H1 (cell line): ENCODE results near the gene MYO1D. TPM values are rescaled to one million over a fixed set of nuclear protein-coding genes. Genes with fewer than 3 reads are reported as not detected.
A peak's percentile ranks its signal among the peaks of the same experiment; 100 is the strongest.

Experiments used
- CTCF ChIA-PET: fragments of 300-600 bp; sonication (Branson Sonifier 250); formaldehyde crosslinking; loops from one replicate; lab custom pipeline; 2021; ENCODE audit not compliant: partially characterized antibody; lab: Charles Lee
- POLR2A ChIA-PET: fragments of 300-600 bp; sonication (Branson Sonifier 250); formaldehyde crosslinking; loops from one replicate; lab custom pipeline; 2021; ENCODE audit warnings: inconsistent platforms; ENCODE audit not compliant: partially characterized antibody; lab: Charles Lee
- DNase-seq, 2 experiments: peaks; one replicate each; pipeline versions ENCODE4 v3.0.0 to v3.0.0-alpha.2; 2010 to 2022; ENCODE audit warnings: low spot score in 2 of 2, low read depth in 1 of 2, mixed read lengths in 1 of 2
- FAIRE-seq: peaks from 2 replicates; lab custom pipeline; 2011; peaks lifted over from hg19 to GRCh38; lab: Jason Lieb, UNC
- H2AFZ ChIP-seq: 2 replicates; pipeline ENCODE4 v1.8.1; 2012; ENCODE audit warnings: low read length, inconsistent platforms
- H2AK5ac ChIP-seq: 2 replicates; pipeline ENCODE4 v1.6.1; 2013; ENCODE audit warnings: low read depth, low read length
- H2BK120ac ChIP-seq: replicated peaks from 2 replicates; pipeline ENCODE3; 2013; ENCODE audit warnings: low read depth, low read length, inconsistent platforms
- H2BK12ac ChIP-seq: 2 replicates; pipeline ENCODE4 v1.6.1; 2013; ENCODE audit warnings: low read depth, low read length
- H2BK15ac ChIP-seq: 2 replicates; pipeline ENCODE4 v1.6.1; 2013; ENCODE audit warnings: low read length
- H2BK20ac ChIP-seq: 2 replicates; pipeline ENCODE4 v1.6.1; 2013; ENCODE audit warnings: low read length
- H2BK5ac ChIP-seq: 2 replicates; pipeline ENCODE4 v1.6.1; 2013; ENCODE audit warnings: low read depth, low read length
- H3K14ac ChIP-seq: 2 replicates; pipeline ENCODE4 v1.6.1; 2013; ENCODE audit warnings: inconsistent platforms; ENCODE audit not compliant: insufficient read length
- H3K18ac ChIP-seq: 2 replicates; pipeline ENCODE4 v1.6.1; 2013; ENCODE audit warnings: low read length; ENCODE audit errors: extremely low read depth
- H3K23ac ChIP-seq: 2 replicates; pipeline ENCODE4 v1.6.1; 2013; ENCODE audit warnings: inconsistent platforms; ENCODE audit not compliant: insufficient read length
- H3K23me2 ChIP-seq: 2 replicates; pipeline ENCODE4 v1.6.1; 2013; ENCODE audit warnings: low read depth, low read length
- H3K27ac ChIP-seq: 2 replicates; pipeline ENCODE4 v1.6.1; 2011; ENCODE audit warnings: low read depth, low read length, inconsistent platforms
- H3K27me3 ChIP-seq, 4 experiments: replicated peaks in 1 of 4; 1 replicate in 1 of 4; 2 replicates in 3 of 4; pipeline versions ENCODE4 v1.6.1 to v1.8.1; 2011 to 2013; ENCODE audit warnings: low read length in 3 of 4, mild to moderate bottlenecking in 3 of 4, inconsistent platforms in 2 of 4, mixed read lengths in 2 of 4, moderate library complexity in 1 of 4; ENCODE audit not compliant: control insufficient read depth in 3 of 4, insufficient read depth in 3 of 4; ENCODE audit errors: extremely low read depth in 1 of 4
- H3K36me3 ChIP-seq, 4 experiments: 2 replicates each; pipeline versions ENCODE4 v1.6.1 to v1.8.1; 2011 to 2013; ENCODE audit warnings: mild to moderate bottlenecking in 4 of 4, low read length in 3 of 4, moderate library complexity in 2 of 4, control low read depth in 1 of 4, inconsistent platforms in 1 of 4; ENCODE audit not compliant: insufficient read depth in 4 of 4, control insufficient read depth in 2 of 4
- H3K4ac ChIP-seq: replicated peaks from 2 replicates; pipeline ENCODE3; 2013; ENCODE audit warnings: low read length, low read depth, mixed read lengths, inconsistent platforms; ENCODE audit not compliant: insufficient read length
- H3K4me1 ChIP-seq, 4 experiments: replicated peaks in 1 of 4; 1 replicate in 1 of 4; 2 replicates in 3 of 4; pipeline versions ENCODE4 v1.6.1 to v1.8.1; 2011 to 2013; ENCODE audit warnings: low read length in 3 of 4, inconsistent platforms in 2 of 4, mixed read lengths in 1 of 4; ENCODE audit not compliant: insufficient read depth in 4 of 4, control insufficient read depth in 3 of 4
- H3K4me2 ChIP-seq, 2 experiments: 2 replicates each; pipeline versions ENCODE4 v1.6.1 to v1.8.1; 2011 to 2013; ENCODE audit warnings: low read depth in 2 of 2, low read length in 2 of 2, control low read depth in 1 of 2, inconsistent platforms in 1 of 2, mild to moderate bottlenecking in 1 of 2; ENCODE audit not compliant: insufficient read depth in 1 of 2
- H3K4me3 ChIP-seq, 4 experiments: fragments of 200-600, 300-600 bp in 1 of 4; sonication (generic), shearing (Covaris generic), sonication (Bioruptor Twin) in 1 of 4; 2 replicates each; pipeline versions ENCODE4 v1.5.1 to v1.8.1; 2011 to 2016; ENCODE audit warnings: low read length in 4 of 4, low read depth in 3 of 4, control low read depth in 2 of 4, inconsistent platforms in 2 of 4, mild to moderate bottlenecking in 2 of 4, mixed read lengths in 1 of 4, moderate library complexity in 1 of 4; ENCODE audit not compliant: insufficient read depth in 2 of 4; ENCODE audit errors: extremely low read depth in 1 of 4
- H3K56ac ChIP-seq: replicated peaks from 2 replicates; pipeline ENCODE3; 2013; ENCODE audit warnings: low read depth, mild to moderate bottlenecking, mixed read lengths, low read length, inconsistent platforms; ENCODE audit not compliant: insufficient read length
- H3K79me1 ChIP-seq: 2 replicates; pipeline ENCODE4 v1.6.1; 2013; ENCODE audit warnings: low read depth, low read length, control low read depth
- H3K79me2 ChIP-seq, 2 experiments: 2 replicates each; pipeline versions ENCODE4 v1.6.1 to v1.8.1; 2012 to 2013; ENCODE audit warnings: low read length in 2 of 2, mild to moderate bottlenecking in 2 of 2, inconsistent platforms in 1 of 2; ENCODE audit not compliant: insufficient read depth in 2 of 2, control insufficient read depth in 1 of 2
- H3K9ac ChIP-seq, 4 experiments: replicated peaks in 1 of 4; 1 replicate in 1 of 4; 2 replicates in 3 of 4; pipeline versions ENCODE4 v1.6.1 to v1.8.1; 2011 to 2013; ENCODE audit warnings: low read depth in 3 of 4, low read length in 3 of 4, control low read depth in 2 of 4, mild to moderate bottlenecking in 2 of 4, moderate library complexity in 2 of 4, inconsistent platforms in 1 of 4; ENCODE audit errors: extremely low read depth in 1 of 4
- H3K9me3 ChIP-seq, 2 experiments: 2 replicates each; pipeline versions ENCODE4 v1.6.1 to v1.8.1; 2012 to 2013; ENCODE audit warnings: mild to moderate bottlenecking in 2 of 2, moderate library complexity in 2 of 2, control low read depth in 1 of 2, inconsistent platforms in 1 of 2, low read depth in 1 of 2, low read length in 1 of 2, mixed read lengths in 1 of 2; ENCODE audit not compliant: insufficient read depth in 2 of 2
- H4K20me1 ChIP-seq, 2 experiments: replicated peaks in 1 of 2; 2 replicates each; pipeline versions ENCODE3 to v1.8.1; 2011 to 2013; ENCODE audit warnings: inconsistent platforms in 2 of 2, low read length in 2 of 2, mild to moderate bottlenecking in 1 of 2; ENCODE audit not compliant: insufficient read depth in 2 of 2, control insufficient read depth in 1 of 2
- H4K5ac ChIP-seq: 2 replicates; pipeline ENCODE4 v1.6.1; 2013; ENCODE audit warnings: low read length, low read depth, mixed read lengths, inconsistent platforms; ENCODE audit not compliant: insufficient read length
- H4K8ac ChIP-seq: 2 replicates; pipeline ENCODE4 v1.8.0; 2013; ENCODE audit warnings: mild to moderate bottlenecking, moderate library complexity, low read length, inconsistent platforms; ENCODE audit not compliant: insufficient read depth; ENCODE audit errors: extremely low read depth
- H4K91ac ChIP-seq: replicated peaks from 2 replicates; pipeline ENCODE3; 2013; ENCODE audit warnings: low read length, mixed read lengths, inconsistent platforms; ENCODE audit not compliant: insufficient read length
- ASH2L ChIP-seq: fragments of 200-600, 300-600 bp; sonication (generic); IDR thresholded peaks from one replicate; pipeline ENCODE4 v1.7.1; 2017; ENCODE audit warnings: low read length
- KDM5A ChIP-seq: fragments of 200-600 bp; IDR thresholded peaks from 2 replicates; pipeline ENCODE4 v1.7.1; 2012; ENCODE audit warnings: mild to moderate bottlenecking, low read length, inconsistent platforms, mixed read lengths
- ZNF274 ChIP-seq: IDR thresholded peaks from 2 replicates; pipeline ENCODE4 v1.7.0; 2012; ENCODE audit warnings: low read length, borderline replicate concordance; ENCODE audit errors: extremely low read depth
- WGBS, 2 experiments: shearing (Covaris generic) in 1 of 2; methylation state at CpG; one replicate each; pipeline versions ENCODE4 v1.1.6 to v1.1.7; 2013 to 2015; ENCODE audit warnings: low lambda C conversion rate in 2 of 2, mixed read lengths in 2 of 2, inconsistent platforms in 1 of 2, low coverage in 1 of 2, missing lambda C conversion rate in 1 of 2; ENCODE audit not compliant: insufficient replicate concordance in 2 of 2, insufficient coverage in 1 of 2, insufficient read length in 1 of 2; ENCODE audit errors: extremely low coverage in 1 of 2, missing lambda C conversion rate in 1 of 2; 5-methylcytosine and 5-hydroxymethylcytosine counted together
- polyA plus RNA-seq, 7 experiments: library from polyadenylated mRNA; depleted of rRNA in 3 of 7; stranded (reverse) in 5 of 7; unstranded in 2 of 7; fragments of >200 nt in 5 of 7; fragments of 200-250 nt in 2 of 7; gene quantifications; 1 replicate in 5 of 7; 2 replicates in 1 of 7; 4 replicates in 1 of 7; pipeline versions ENCODE4 v1.2.1 to v1.2.3, GENCODE V29; 2011 to 2013; ENCODE audit warnings: missing spikeins in 2 of 7, mixed read lengths in 2 of 7
- total RNA-seq: library from RNA; stranded (reverse); fragmentation: NEBNext Ultra II Directional; extraction: Animal tissue kit (Norgen Biotek cat#: 25700); gene quantifications from 2 replicates; pipeline ENCODE4 v1.2.1, GENCODE V29; 2021

The MYO1D gene
- total and polyA plus RNA-seq, 2 of the 8 experiments (the other 6 are each of a cell fraction or from before 2014, with no cell fraction given), result 6.5 to 25.4 TPM

GRCh38 chr17:32590974-32591373 is 285.9 kb downstream of the MYO1D start:
- Histone ChIP-seq H3K9ac (no peak overlapping the region), H3K27ac (no peak overlapping the region), H2BK15ac (no peak overlapping the region), H4K20me1 (no peaks in the 10 kb centered on the region), H3K27me3 (no peaks in the 10 kb centered on the region), H3K14ac (peak overlapping the region; percentile 54), H3K36me3 (no peaks in the 10 kb centered on the region), H3K4me3 (no peak overlapping the region), H2BK20ac (no peak overlapping the region), H2BK12ac (no peak overlapping the region), H2BK5ac (no peak overlapping the region), H3K9me3 (no peaks in the 10 kb centered on the region), H3K23ac (no peak overlapping the region), H3K79me1 (no peaks in the 10 kb centered on the region), H2BK120ac (no peak overlapping the region), H4K5ac (no peak overlapping the region), H3K23me2 (no peaks in the 10 kb centered on the region), H3K18ac (no peak overlapping the region), H2AK5ac (no peak overlapping the region), H4K8ac (no peak overlapping the region), H3K4me1 (no peaks in the 10 kb centered on the region), H3K4me2 (no peak overlapping the region), H2AFZ (no peak overlapping the region), H3K79me2 (no peaks in the 10 kb centered on the region), H4K91ac (no peak overlapping the region), H3K4ac (no peak overlapping the region), H3K56ac (no peak overlapping the region)
- ChIA-PET POLR2A (no interaction called here), CTCF (interaction anchor here (1.3 to 3.1 kb wide), 9 partner anchors 11 to 164 kb away, joined by 3 to 16 read pairs (median 4); no protein-coding TSS in a partner anchor)
- WGBS, 2 experiments, result 96% methylated on average over 4 of the region's 4 CpGs; no CpG with 5 or more reads in 1 of the 2 experiments
- FAIRE-seq (no peak), DNase-seq (no peak)
- TF ChIP-seq ASH2L, result no peak
- no peak for TF ChIP-seq KDM5A
- TF ChIP-seq ZNF274, result no peak
